EH (cell line): ENCODE data around the gene SDHD.

Experiments
- DNase-seq: peaks from one replicate; pipeline ENCODE4 v3.0.0-alpha.2; 2015; ENCODE audit warnings: low read depth

Gene SDHD

GRCh38 chr11:112103446-112103845, 16.8 kb downstream of the SDHD start:
- DNase-seq: no peak

GRCh38 chr11:112106070-112106469, 19.4 kb downstream of the SDHD start:
- no peak for DNase-seq

GRCh38 chr11:112113539-112114457, 27.1 kb downstream of the SDHD start:
- peak; percentile 75 for DNase-seq

GRCh38 chr11:112114460-112114859, 27.8 kb downstream of the SDHD start:
- DNase-seq: no peak

- no peak for DNase-seq
Observed at GRCh38 chr11:112115386-112115785, 28.7 kb downstream of the SDHD start.

GRCh38 chr11:112118176-112118575, 31.5 kb downstream of the SDHD start:
- no peak for DNase-seq

- no peak for DNase-seq
Observed at GRCh38 chr11:112121981-112122615, 35.4 kb downstream of the SDHD start.

GRCh38 chr11:112123129-112123528, 36.5 kb downstream of the SDHD start:
- DNase-seq: no peak

- no peak for DNase-seq
Observed at GRCh38 chr11:112127056-112127455, 40.4 kb downstream of the SDHD start.

DNA sequence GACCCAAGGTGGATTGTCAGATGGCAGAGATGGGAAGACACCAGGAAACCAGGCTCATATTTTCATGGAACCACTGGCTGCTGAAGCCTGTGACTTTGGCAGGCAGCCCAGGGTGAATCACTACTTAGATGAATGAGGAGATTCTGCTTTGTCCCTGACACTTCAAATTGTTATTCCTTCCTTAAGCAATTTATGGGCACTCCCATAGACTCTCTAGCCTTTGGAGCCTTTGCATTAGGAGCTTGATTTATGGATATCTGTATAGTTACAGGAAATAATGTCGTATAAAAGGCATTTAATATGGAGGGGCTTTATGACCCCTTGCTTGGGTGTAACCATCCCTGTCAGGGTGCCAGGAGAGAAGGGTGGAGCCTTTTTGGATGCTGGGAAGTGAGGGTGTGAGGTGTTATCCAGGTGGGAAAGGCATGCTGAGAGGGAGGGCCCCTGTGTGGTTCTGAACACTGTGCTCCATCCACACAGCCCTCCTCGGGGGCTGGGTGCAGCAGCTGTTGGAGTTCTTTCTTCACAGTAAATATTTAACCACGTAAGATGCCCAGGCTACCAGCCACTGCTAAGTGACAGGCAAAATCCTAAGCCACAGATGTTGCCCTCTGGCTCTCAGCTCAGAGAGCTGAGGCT, 41.9 kb downstream of the SDHD start:
- peak; percentile 95 for DNase-seq

- DNase-seq: no peak
Observed at GRCh38 chr11:112129656-112130055, 43.0 kb downstream of the SDHD start.

DNA sequence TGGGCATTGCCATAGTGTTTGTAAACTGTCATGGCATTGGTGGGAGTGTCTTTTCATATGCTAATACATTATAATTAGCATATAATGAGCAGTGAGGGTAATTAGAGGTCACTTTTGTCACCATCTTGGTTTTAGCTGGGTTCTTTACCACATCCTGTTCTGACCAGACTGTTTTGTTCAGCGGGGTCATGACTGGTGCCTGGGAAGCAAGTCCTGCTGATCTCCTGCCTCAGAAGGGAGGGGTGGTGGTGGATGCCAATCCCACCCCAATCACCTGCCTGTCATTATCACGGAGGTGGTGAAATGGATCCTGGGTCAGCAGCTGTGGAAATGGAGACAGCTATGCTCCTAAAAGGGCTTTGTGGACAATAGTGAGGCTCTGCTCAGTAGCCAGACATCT, 46.1 kb downstream of the SDHD start:
- peak; percentile 18 for DNase-seq

GRCh38 chr11:112134473-112134872, 47.8 kb downstream of the SDHD start:
- DNase-seq: no peak

DNA sequence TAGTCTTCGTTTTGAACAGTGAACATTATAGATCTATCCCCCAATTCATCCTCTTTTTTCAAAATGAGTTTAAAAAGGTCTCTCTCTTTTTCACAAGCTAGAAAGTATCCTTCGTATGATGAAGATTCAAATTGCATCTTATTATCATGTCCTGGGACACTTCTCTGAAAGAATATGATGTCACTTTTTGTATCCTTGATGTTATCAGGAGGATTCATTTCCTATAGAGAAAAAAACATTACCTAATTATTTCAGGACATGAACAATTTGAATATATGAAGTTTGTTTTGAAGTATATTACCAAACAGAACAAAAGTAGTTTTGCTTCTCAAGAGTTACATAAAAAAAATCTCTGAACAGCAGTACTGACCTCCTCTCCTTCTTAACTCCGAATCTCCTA, 56.9 kb downstream of the SDHD start:
- no peak for DNase-seq
